Mesendoderm (in vitro differentiated cells): ENCODE data around the gene SPECC1L. TPM values are rescaled to one million over a fixed set of nuclear protein-coding genes. Genes with fewer than 3 reads are reported as not detected.
A peak's percentile ranks its signal among the peaks of the same experiment; 100 is the strongest.

Experiments used
- DNase-seq: peaks from one replicate; pipeline ENCODE4 v3.0.0; 2013
- H2AK5ac ChIP-seq: 2 replicates; pipeline ENCODE4 v1.6.1; 2013; ENCODE audit warnings: low read length, inconsistent platforms
- H2BK120ac ChIP-seq: 2 replicates; pipeline ENCODE4 v1.6.1; 2013; ENCODE audit warnings: low read depth, mild to moderate bottlenecking, low read length, moderate library complexity, mixed read lengths
- H2BK15ac ChIP-seq: replicated peaks from 2 replicates; pipeline ENCODE4 v1.6.1; 2013; ENCODE audit warnings: low read depth, mild to moderate bottlenecking, moderate library complexity
- H2BK5ac ChIP-seq: 2 replicates; pipeline ENCODE4 v1.6.1; 2013; ENCODE audit warnings: low read length, inconsistent platforms
- H3K18ac ChIP-seq: 2 replicates; pipeline ENCODE4 v1.6.1; 2013; ENCODE audit warnings: mild to moderate bottlenecking, low read length, mixed read lengths
- H3K23ac ChIP-seq: one replicate; pipeline ENCODE4 v1.6.1; 2013; ENCODE audit warnings: low read length
- H3K27ac ChIP-seq: 2 replicates; pipeline ENCODE4 v1.5.1; 2013; ENCODE audit warnings: low read depth, mild to moderate bottlenecking, inconsistent platforms, low read length, moderate library complexity
- H3K27me3 ChIP-seq: 2 replicates; pipeline ENCODE4 v1.6.1; 2013; ENCODE audit warnings: low read length, control low read depth, mild to moderate bottlenecking, inconsistent platforms; ENCODE audit not compliant: insufficient read depth, poor library complexity
- H3K36me3 ChIP-seq: 2 replicates; pipeline ENCODE4 v1.6.1; 2013; ENCODE audit warnings: low read length, inconsistent platforms; ENCODE audit not compliant: control insufficient read depth, insufficient read depth
- H3K4ac ChIP-seq: one replicate; pipeline ENCODE4 v1.6.1; 2013; ENCODE audit warnings: low read depth, mild to moderate bottlenecking, low read length, moderate library complexity
- H3K4me1 ChIP-seq: 2 replicates; pipeline ENCODE4 v1.6.1; 2013; ENCODE audit warnings: low read depth, low read length, inconsistent platforms; ENCODE audit not compliant: control insufficient read depth
- H3K4me2 ChIP-seq: 2 replicates; pipeline ENCODE4 v1.6.1; 2013; ENCODE audit warnings: low read length
- H3K4me3 ChIP-seq: 2 replicates; pipeline ENCODE4 v1.5.1; 2013; ENCODE audit warnings: mild to moderate bottlenecking, low read length
- H3K56ac ChIP-seq: one replicate; pipeline ENCODE4 v1.6.1; 2013; ENCODE audit warnings: low read length
- H3K79me1 ChIP-seq: 2 replicates; pipeline ENCODE4 v1.6.1; 2013; ENCODE audit warnings: low read length, inconsistent platforms
- H3K79me2 ChIP-seq: 2 replicates; pipeline ENCODE4 v1.6.1; 2013; ENCODE audit warnings: mild to moderate bottlenecking, low read length; ENCODE audit not compliant: control insufficient read depth, insufficient read depth
- H3K9ac ChIP-seq: 2 replicates; pipeline ENCODE4 v1.6.1; 2013; ENCODE audit warnings: low read length, inconsistent platforms
- H4K5ac ChIP-seq: one replicate; pipeline ENCODE4 v1.6.1; 2013; ENCODE audit warnings: low read length
- H4K8ac ChIP-seq: one replicate; pipeline ENCODE4 v1.6.1; 2013; ENCODE audit warnings: low read depth, mild to moderate bottlenecking, control low read depth, low read length, moderate library complexity
- WGBS: extraction: QIAGEN DNeasy Blood & Tissue Kit; methylation state at CpG from one replicate; pipeline ENCODE4 v1.1.7; 2013; ENCODE audit warnings: low lambda C conversion rate, missing lambda C conversion rate; ENCODE audit not compliant: insufficient coverage; ENCODE audit errors: extremely low coverage; 5-methylcytosine and 5-hydroxymethylcytosine counted together
- polyA plus RNA-seq, 2 experiments: library from polyadenylated mRNA; stranded (reverse); fragments of 200-250 nt; gene quantifications; one replicate each; pipeline ENCODE4 v1.2.3, GENCODE V29; 2013

SPECC1L gene
- polyA plus RNA-seq (2013, experiment 1 of 2): 26.3 TPM
- polyA plus RNA-seq (2013, experiment 2 of 2): 26.9 TPM

DNA sequence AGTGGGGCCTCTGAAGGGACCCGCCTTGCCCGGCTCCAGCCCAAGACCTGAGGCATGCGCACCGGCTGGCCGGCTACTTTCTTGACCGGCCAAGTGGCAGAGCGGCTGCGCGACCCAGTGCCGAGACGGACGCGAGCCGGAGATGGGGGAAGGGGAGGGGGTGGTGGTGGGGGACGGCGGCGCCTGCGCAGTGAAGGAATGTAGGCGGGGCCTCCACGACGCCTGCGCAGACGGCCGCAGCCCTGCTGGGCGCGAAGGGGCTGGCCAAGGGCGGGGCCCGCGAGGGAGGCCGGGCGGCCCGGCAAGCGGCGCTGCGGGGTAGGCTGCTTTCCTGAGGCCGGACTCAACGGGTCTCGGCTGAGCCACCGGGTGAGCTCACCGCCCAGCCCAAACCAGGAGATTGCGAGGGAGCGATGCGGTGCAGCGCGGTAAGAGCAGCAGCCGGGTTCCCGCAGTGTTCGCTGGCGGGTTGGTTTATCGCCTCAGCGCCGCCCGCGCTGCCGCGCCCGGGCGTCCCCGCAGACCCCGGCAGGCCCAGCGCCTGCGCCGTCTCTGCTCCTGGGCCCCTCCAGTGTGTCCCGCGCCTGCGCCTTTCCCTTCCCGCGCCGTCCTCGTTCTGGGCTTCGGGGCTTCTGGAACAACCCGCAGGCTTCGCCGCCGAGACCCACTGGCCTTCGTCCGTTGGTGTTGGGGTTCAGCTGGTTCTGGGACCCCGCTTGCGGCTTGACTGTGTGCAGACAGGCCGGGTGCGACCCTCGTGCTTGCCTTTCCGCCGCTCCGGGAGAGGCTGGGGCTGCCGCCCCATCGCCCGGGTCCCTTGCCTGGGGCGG is at the start of gene SPECC1L:
Gene SPECC1L (plus strand): TSS at position 276 of the 830 bp plus-strand sequence. CDS start 31,401 bp downstream, outside the sequence.
- peak within 1 kb of the TSS; percentile 98 for H3K9ac ChIP-seq
- peak within 1 kb of the TSS; percentile 69 for H3K18ac ChIP-seq
- H3K4me3 ChIP-seq: peak within 1 kb of the TSS; percentile 88
- peak within 1 kb of the TSS; percentile 96 for H3K27ac ChIP-seq
- no peak within 1 kb of the TSS for H4K8ac ChIP-seq
- DNase-seq: peak; percentile 95
- H2BK120ac ChIP-seq: no peak within 1 kb of the TSS
- H2BK15ac ChIP-seq: no peak within 1 kb of the TSS
- peak within 1 kb of the TSS; percentile 98 for H3K56ac ChIP-seq
- H4K5ac ChIP-seq: no peak within 1 kb of the TSS
- H2AK5ac ChIP-seq: peak within 1 kb of the TSS; percentile 14
- no CpG with 5 or more reads among the region's 89 CpGs for WGBS
- no peaks in the 10 kb centered on the region for H3K4me1 ChIP-seq
- H3K23ac ChIP-seq: peak within 1 kb of the TSS; percentile 83
- H3K79me1 ChIP-seq: peaks cover 5% of the 10 kb centered on the region
- peak within 1 kb of the TSS; percentile 90 for H2BK5ac ChIP-seq
- H3K4me2 ChIP-seq: peak within 1 kb of the TSS; percentile 85
- H3K4ac ChIP-seq: peak within 1 kb of the TSS; percentile 65
- no peaks in the 10 kb centered on the region for H3K27me3 ChIP-seq
- H3K79me2 ChIP-seq: peaks cover 26% of the 10 kb centered on the region
- H3K36me3 ChIP-seq: no peaks in the 10 kb centered on the region

DNA sequence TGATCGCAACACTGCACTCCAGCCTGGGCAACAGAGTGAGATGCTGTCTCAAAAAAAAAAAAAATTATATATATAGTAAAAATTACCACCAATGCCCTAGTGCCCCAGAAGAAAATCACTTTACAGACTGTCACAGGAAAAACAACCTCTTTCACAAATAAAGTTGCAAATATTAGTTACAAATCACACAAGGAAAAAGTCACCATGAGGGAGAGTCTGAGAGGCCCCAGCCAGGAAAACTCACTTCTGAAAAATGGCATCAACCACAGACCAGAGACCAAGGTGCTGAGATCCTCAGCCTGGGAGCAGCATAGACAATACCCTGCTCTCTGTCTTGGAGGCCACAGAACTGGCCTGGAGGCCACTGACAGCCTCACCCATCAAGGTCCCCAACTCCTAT is 46.2 kb upstream of the SPECC1L start:
- H2AK5ac ChIP-seq: no peak overlapping the region
- no peak overlapping the region for H2BK120ac ChIP-seq
- H3K4me2 ChIP-seq: no peak overlapping the region
- no CpG with 5 or more reads among the region's 1 CpG for WGBS
- H3K4ac ChIP-seq: no peak overlapping the region
- H3K79me2 ChIP-seq: no peaks in the 10 kb centered on the region
- no peak overlapping the region for H4K8ac ChIP-seq
- no peak overlapping the region for H3K4me3 ChIP-seq
- no peak overlapping the region for H4K5ac ChIP-seq
- no peak overlapping the region for H2BK15ac ChIP-seq
- H3K4me1 ChIP-seq: no peaks in the 10 kb centered on the region
- H3K18ac ChIP-seq: no peak overlapping the region
- H3K36me3 ChIP-seq: no peaks in the 10 kb centered on the region
- no peak overlapping the region for H2BK5ac ChIP-seq
- no peak overlapping the region for H3K56ac ChIP-seq
- H3K27me3 ChIP-seq: no peaks in the 10 kb centered on the region
- no peak overlapping the region for H3K23ac ChIP-seq
- H3K9ac ChIP-seq: no peak overlapping the region
- no peak overlapping the region for H3K27ac ChIP-seq
- DNase-seq: no peak
- H3K79me1 ChIP-seq: no peaks in the 10 kb centered on the region

DNA sequence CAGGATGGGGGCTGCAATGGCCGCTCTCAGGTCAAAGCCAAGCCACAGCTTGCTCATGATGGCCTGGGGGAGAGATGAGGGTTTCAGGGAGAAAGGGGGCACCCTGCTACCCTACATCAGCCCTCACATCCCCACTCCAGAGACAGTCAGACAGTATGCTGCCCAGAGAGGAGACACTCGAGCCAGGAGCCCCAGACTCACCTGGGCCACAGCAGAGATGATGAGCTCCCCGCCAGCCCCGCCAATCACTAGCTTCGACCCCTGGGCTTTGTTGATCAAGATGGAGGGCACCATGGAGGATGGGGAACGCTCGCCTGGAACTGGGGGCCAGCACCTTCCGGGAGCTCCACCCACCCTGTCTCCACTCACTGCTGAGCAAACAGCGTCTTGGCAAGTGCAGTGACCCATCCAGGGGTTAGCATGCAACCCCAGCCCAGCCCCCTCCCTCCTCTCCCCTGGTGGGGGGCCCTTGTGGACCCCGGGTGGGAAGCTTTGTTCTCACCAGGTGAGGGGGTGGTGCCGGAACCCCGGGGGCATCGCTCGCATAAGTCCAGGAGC is 45.5 kb upstream of the SPECC1L start:
- no peak overlapping the region for H3K4me2 ChIP-seq
- H3K27me3 ChIP-seq: no peaks in the 10 kb centered on the region
- no CpG with 5 or more reads among the region's 14 CpGs for WGBS
- H3K79me2 ChIP-seq: no peaks in the 10 kb centered on the region
- no peak overlapping the region for H3K4me3 ChIP-seq
- H3K23ac ChIP-seq: no peak overlapping the region
- no peak overlapping the region for H2AK5ac ChIP-seq
- no peak overlapping the region for H3K9ac ChIP-seq
- no peak overlapping the region for H3K4ac ChIP-seq
- H2BK15ac ChIP-seq: no peak overlapping the region
- DNase-seq: no peak
- no peak overlapping the region for H4K8ac ChIP-seq
- H3K18ac ChIP-seq: no peak overlapping the region
- no peak overlapping the region for H3K56ac ChIP-seq
- no peak overlapping the region for H4K5ac ChIP-seq
- no peaks in the 10 kb centered on the region for H3K4me1 ChIP-seq
- H3K79me1 ChIP-seq: no peaks in the 10 kb centered on the region
- no peak overlapping the region for H2BK5ac ChIP-seq
- H3K36me3 ChIP-seq: no peaks in the 10 kb centered on the region
- no peak overlapping the region for H3K27ac ChIP-seq
- H2BK120ac ChIP-seq: no peak overlapping the region

DNA sequence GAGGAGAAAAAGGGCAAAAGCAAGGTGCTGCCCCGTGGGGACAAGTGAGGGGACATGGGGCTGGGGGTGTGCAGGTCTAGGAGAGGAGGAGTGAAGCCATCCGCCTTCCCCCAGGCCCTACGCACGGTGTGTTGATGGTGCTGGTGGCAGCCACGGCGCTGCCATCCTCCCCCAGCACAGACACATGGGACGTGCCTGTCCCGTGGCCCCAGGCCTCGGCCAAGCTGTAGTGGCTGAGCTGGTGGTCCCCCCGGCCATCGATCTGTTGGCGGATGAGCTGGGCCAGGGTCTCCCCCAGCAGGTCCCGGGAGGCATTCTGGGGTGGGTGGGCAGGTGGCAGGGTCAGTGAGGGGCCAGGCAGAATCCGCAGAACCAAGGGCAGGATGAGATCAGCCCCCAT is 44.7 kb upstream of the SPECC1L start:
- no CpG with 5 or more reads among the region's 14 CpGs for WGBS
- Histone ChIP-seq H3K4me3 (no peak overlapping the region), H3K18ac (no peak overlapping the region), H3K56ac (no peak overlapping the region), H2BK15ac (no peak overlapping the region), H3K4ac (no peak overlapping the region), H3K79me1 (no peaks in the 10 kb centered on the region), H4K8ac (no peak overlapping the region), H3K79me2 (no peaks in the 10 kb centered on the region), H4K5ac (no peak overlapping the region), H3K4me2 (no peak overlapping the region), H3K27me3 (no peaks in the 10 kb centered on the region), H3K23ac (no peak overlapping the region), H3K4me1 (no peaks in the 10 kb centered on the region), H2AK5ac (no peak overlapping the region), H3K9ac (no peak overlapping the region), H3K36me3 (no peaks in the 10 kb centered on the region), H2BK5ac (no peak overlapping the region), H2BK120ac (no peak overlapping the region), H3K27ac (no peak overlapping the region)
- no peak for DNase-seq

- Histone ChIP-seq H3K23ac (no peak overlapping the region), H3K4me2 (no peak overlapping the region), H3K36me3 (no peaks in the 10 kb centered on the region), H3K18ac (no peak overlapping the region), H4K8ac (no peak overlapping the region), H3K79me1 (no peaks in the 10 kb centered on the region), H3K4me3 (no peak overlapping the region), H4K5ac (no peak overlapping the region), H3K56ac (peak overlapping the region; percentile 78), H2BK120ac (no peak overlapping the region), H3K4ac (no peak overlapping the region), H2BK15ac (no peak overlapping the region), H3K9ac (no peak overlapping the region), H3K4me1 (no peaks in the 10 kb centered on the region), H3K79me2 (no peaks in the 10 kb centered on the region), H3K27ac (no peak overlapping the region), H2AK5ac (no peak overlapping the region), H3K27me3 (no peaks in the 10 kb centered on the region), H2BK5ac (no peak overlapping the region)
- WGBS: no CpG with 5 or more reads among the region's 18 CpGs
- DNase-seq: peak; percentile 70
These were observed 39.5 kb upstream of the SPECC1L start for GRCh38 chr22:24230911-24231656.
